Measurements from ENCODE around the gene MORN4. TPM values are rescaled to one million over a fixed set of nuclear protein-coding genes. Genes with fewer than 3 reads are reported as not detected.

MORN4 gene
- total and polyA plus RNA-seq, 2 donors: 5.9 to 7.6 TPM

DNA sequence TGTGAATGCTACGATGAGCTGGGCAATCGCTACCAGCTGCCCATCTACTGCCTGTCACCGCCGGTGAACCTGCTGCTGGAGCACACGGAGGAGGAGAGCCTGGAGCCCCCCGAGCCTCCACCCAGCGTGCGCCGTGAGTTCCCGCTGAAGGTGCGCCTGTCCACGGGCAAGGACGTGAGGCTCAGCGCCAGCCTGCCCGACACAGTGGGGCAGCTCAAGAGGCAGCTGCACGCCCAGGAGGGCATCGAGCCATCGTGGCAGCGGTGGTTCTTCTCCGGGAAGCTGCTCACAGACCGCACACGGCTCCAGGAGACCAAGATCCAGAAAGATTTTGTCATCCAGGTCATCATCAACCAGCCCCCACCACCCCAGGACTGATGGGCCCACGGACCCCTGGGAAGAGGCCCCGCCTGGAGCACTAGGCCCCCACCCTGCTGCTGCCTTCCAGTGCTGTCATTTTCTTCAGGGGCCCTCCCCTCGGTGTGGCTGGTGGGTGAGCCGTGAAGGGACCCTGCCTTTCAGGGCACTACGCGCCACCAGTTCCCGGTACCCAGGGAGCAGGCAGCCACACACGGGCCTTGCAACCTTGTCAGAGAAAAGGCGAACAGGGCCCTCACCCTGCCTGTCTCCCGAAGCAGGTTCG, 63.0 kb downstream of the MORN4 start:
- Histone ChIP-seq H3K27ac (ENCODE audit: low read depth) (no peak overlapping the region), H3K36me3 (ENCODE audit: insufficient read depth) (no peaks in the 10 kb centered on the region), H3K4me1 (ENCODE audit: insufficient read depth) (no peaks in the 10 kb centered on the region), H3K4me3 (ENCODE audit: low read depth, low read length) (no peak overlapping the region)
- DNase-seq (ENCODE audit: extremely low spot score): no peak
- WGBS: 93% methylated on average over 33 of the region's 33 CpGs

GRCh38 chr10:97567891-97568290, 65.4 kb downstream of the MORN4 start:
- no peaks in the 10 kb centered on the region for H3K36me3 ChIP-seq (ENCODE audit: insufficient read depth)
- WGBS: 95% methylated on average over 15 of the region's 15 CpGs
- no peak for DNase-seq (ENCODE audit: extremely low spot score)
- no peak overlapping the region for H3K4me3 ChIP-seq (ENCODE audit: low read depth, low read length)
- H3K4me1 ChIP-seq (ENCODE audit: insufficient read depth): no peaks in the 10 kb centered on the region
- no peak overlapping the region for H3K27ac ChIP-seq (ENCODE audit: low read depth)

GRCh38 chr10:97566336-97566996, 66.8 kb downstream of the MORN4 start:
- H3K36me3 ChIP-seq (ENCODE audit: insufficient read depth): no peaks in the 10 kb centered on the region
- no peaks in the 10 kb centered on the region for H3K4me1 ChIP-seq (ENCODE audit: insufficient read depth)
- H3K27ac ChIP-seq (ENCODE audit: low read depth): no peak overlapping the region
- 96% methylated on average over 2 of the region's 2 CpGs for WGBS
- H3K4me3 ChIP-seq (ENCODE audit: low read depth, low read length): no peak overlapping the region
- no peak for DNase-seq (ENCODE audit: extremely low spot score)

DNA sequence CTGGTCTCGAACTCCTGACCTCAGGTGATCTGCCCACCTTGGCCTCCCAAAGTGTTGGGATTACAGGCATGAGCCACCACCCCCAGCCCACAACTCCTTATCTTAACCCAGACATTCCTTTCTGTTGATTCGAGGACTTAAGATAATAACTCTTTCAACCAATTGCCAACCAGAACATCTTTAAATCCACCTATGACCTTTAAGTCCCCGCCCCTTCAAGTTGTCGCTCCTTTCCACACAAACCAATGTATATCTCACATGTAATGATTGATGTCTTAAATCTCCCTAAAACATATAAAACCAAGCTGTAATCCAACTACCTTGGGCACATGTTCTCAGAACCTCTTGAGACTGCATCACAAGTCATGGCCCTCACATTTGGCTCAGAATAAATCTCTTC, 68.5 kb downstream of the MORN4 start:
- H3K4me1 ChIP-seq (ENCODE audit: insufficient read depth): no peaks in the 10 kb centered on the region
- DNase-seq (ENCODE audit: extremely low spot score): no peak
- H3K36me3 ChIP-seq (ENCODE audit: insufficient read depth): no peaks in the 10 kb centered on the region
- no peak overlapping the region for H3K4me3 ChIP-seq (ENCODE audit: low read depth, low read length)
- 85% methylated on average over 4 of the region's 4 CpGs for WGBS
- no peak overlapping the region for H3K27ac ChIP-seq (ENCODE audit: low read depth)

Other genes with a start within 250 kb of the MORN4 start
- 14.0 TPM for gene RRP12, start 232.2 kb downstream of the MORN4 start, total RNA-seq
- gene RRP12, start 232.2 kb downstream of the MORN4 start, polyA plus RNA-seq: 12.3 TPM
- gene PGAM1, start 207.3 kb downstream of the MORN4 start, total RNA-seq: 109 TPM
- gene PGAM1, start 207.3 kb downstream of the MORN4 start, polyA plus RNA-seq: 260 TPM
- 25.4 TPM for gene EXOSC1, start 187.5 kb downstream of the MORN4 start, total RNA-seq
- gene EXOSC1, start 187.5 kb downstream of the MORN4 start, polyA plus RNA-seq: 29.8 TPM
- gene ZDHHC16, start 187.3 kb downstream of the MORN4 start, total RNA-seq: 23.2 TPM
- gene ZDHHC16, start 187.3 kb downstream of the MORN4 start, polyA plus RNA-seq: 25.0 TPM
- gene MMS19, start 135.1 kb downstream of the MORN4 start, total RNA-seq: 49.0 TPM
- gene MMS19, start 135.1 kb downstream of the MORN4 start, polyA plus RNA-seq: 43.7 TPM
- gene UBTD1, start 134.6 kb downstream of the MORN4 start, total RNA-seq: 3.5 TPM
- gene UBTD1, start 134.6 kb downstream of the MORN4 start, polyA plus RNA-seq: 23.6 TPM
- 0.69 TPM for gene ANKRD2, start 60.7 kb downstream of the MORN4 start, total RNA-seq
- gene ANKRD2, start 60.7 kb downstream of the MORN4 start, polyA plus RNA-seq: 0.23 TPM
- 0.53 TPM for gene HOGA1, start 49.1 kb downstream of the MORN4 start, total RNA-seq
- gene HOGA1, start 49.1 kb downstream of the MORN4 start, polyA plus RNA-seq: 0.35 TPM
- not detected for gene C10orf62, start 43.8 kb downstream of the MORN4 start, total RNA-seq
- gene C10orf62, start 43.8 kb downstream of the MORN4 start, polyA plus RNA-seq: not detected
- 7.4 TPM for gene PI4K2A, start 7.2 kb upstream of the MORN4 start, total RNA-seq
- 11.7 TPM for gene PI4K2A, start 7.2 kb upstream of the MORN4 start, polyA plus RNA-seq
- 7.5 TPM for gene AVPI1, start 53.7 kb upstream of the MORN4 start, total RNA-seq
- 21.2 TPM for gene AVPI1, start 53.7 kb upstream of the MORN4 start, polyA plus RNA-seq
- 34.0 TPM for gene MARVELD1, start 80.2 kb upstream of the MORN4 start, total RNA-seq
- 66.6 TPM for gene MARVELD1, start 80.2 kb upstream of the MORN4 start, polyA plus RNA-seq
- gene ZFYVE27, start 103.6 kb upstream of the MORN4 start, total RNA-seq: 13.5 TPM
- 17.0 TPM for gene ZFYVE27, start 103.6 kb upstream of the MORN4 start, polyA plus RNA-seq
- 1.1 TPM for gene SFRP5, start 138.5 kb upstream of the MORN4 start, total RNA-seq
- gene SFRP5, start 138.5 kb upstream of the MORN4 start, polyA plus RNA-seq: 4.8 TPM
- gene GOLGA7B, start 216.3 kb upstream of the MORN4 start, total RNA-seq: 0.11 TPM
- gene GOLGA7B, start 216.3 kb upstream of the MORN4 start, polyA plus RNA-seq: 0.56 TPM